ENCODE data around the gene ZBTB17.

Gene ZBTB17

DNA sequence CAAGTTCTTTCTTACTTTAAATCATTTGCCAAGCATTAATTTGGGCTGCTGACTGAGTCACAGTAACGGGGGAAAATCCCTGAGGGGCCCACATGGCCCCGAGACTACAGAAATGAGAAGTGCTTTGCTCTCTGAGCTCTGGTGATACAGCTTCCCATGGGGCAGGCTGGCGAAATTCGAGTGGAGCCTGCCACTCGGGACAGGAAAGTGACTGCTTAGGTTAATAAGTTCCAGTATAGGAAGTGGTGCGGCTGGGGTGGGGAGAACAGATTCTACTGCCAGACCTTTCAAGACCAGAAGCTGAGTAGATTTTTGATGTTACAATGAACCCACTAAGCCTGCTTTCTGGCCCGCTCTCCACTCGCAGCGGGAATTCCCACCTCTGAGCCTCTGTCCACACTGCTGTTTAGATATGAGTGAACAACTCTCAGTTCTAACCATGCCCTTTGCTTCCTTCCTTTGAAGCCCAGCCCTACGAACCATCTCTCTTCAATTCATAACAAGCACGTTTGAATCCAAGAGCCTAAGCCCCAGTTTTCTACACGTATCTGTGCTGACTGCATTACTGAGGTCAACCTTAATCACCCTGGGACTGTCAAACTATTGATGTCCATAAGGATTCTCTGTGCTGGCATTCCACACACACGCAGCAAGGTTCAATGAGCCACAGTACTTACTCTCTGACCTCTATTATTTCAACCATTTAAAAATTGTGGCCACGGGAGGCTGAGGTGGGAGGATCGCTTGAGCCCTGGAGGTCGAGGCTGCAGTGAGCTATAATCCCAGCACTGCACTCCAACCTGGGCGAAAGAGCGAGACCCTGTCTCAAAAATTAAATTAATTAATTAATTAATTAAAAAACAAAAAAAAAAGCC is 9.6 kb downstream of the ZBTB17 start:
- peaks cover 65% of the 10 kb centered on the region for H3K36me3 Mint-ChIP-seq (ENCODE audit: low read depth)

GRCh38 chr1:15965228-15965767 is 10.6 kb downstream of the ZBTB17 start:
- TF ChIP-seq CTCF (IDR thresholded peaks at IDR 0.05) = no peak
- Mint-ChIP-seq H3K9me3 (peaks cover 20% of the 10 kb centered on the region), H3K36me3 (ENCODE audit: low read depth) (peaks cover 55% of the 10 kb centered on the region), H3K4me1 (peaks cover 32% of the 10 kb centered on the region), H3K27ac (peak overlapping the region; percentile 9), H3K27me3 (ENCODE audit: low read depth, poor library complexity) (peaks cover 13% of the 10 kb centered on the region), H3K4me3 (no peak overlapping the region)
- no peak for DNase-seq

More for the DNA sequence above, 9.6 kb downstream of the ZBTB17 start:
- DNase-seq = no peak
- Mint-ChIP-seq H3K27me3 (ENCODE audit: low read depth, poor library complexity) (peaks cover 13% of the 10 kb centered on the region), H3K9me3 (peaks cover 28% of the 10 kb centered on the region), H3K4me3 (no peak overlapping the region), H3K4me1 (peaks cover 23% of the 10 kb centered on the region), H3K27ac (no peak overlapping the region)
- no peak for TF ChIP-seq CTCF (IDR thresholded peaks at IDR 0.05)

DNA sequence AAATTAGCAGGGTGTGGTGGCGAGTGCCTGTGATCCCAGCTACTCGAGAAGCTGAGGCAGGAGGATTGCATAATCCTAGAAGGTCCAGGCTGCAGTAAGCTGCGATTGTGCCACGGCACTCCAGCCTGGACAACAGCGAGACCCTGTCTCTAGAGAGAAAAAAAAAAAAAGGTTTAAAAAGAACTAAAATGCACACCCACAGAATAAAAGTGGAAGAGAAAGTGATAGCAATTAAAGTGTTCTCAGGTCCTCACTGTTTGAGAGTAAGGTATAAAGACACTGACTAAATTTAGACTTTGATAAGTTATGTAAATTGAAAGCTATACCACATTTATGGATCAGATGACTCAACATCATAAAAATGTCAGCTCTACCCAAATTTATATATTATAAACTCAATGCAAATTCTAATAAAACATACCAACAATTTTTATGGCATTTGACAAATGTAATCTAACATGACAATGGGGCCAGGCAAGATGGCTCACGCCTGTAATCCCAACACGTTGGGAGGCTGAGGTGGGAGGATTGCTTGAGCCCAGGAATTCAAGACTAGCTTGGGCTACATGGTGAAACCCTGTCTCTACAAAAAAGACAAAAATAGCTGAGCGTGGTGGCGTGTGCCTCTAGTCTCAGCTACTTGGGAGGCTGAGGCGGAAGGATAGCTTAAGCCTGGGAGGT is 11.8 kb downstream of the ZBTB17 start:
- no peak for TF ChIP-seq CTCF (IDR thresholded peaks at IDR 0.05)
- Mint-ChIP-seq H3K9me3 (peaks cover 10% of the 10 kb centered on the region), H3K27ac (no peak overlapping the region), H3K4me3 (no peak overlapping the region), H3K27me3 (ENCODE audit: low read depth, poor library complexity) (peaks cover 8% of the 10 kb centered on the region), H3K4me1 (peaks cover 40% of the 10 kb centered on the region), H3K36me3 (ENCODE audit: low read depth) (peaks cover 44% of the 10 kb centered on the region)
- no peak for DNase-seq

GRCh38 chr1:15963363-15963967 is 12.4 kb downstream of the ZBTB17 start:
- no peak for DNase-seq
- H3K9me3 Mint-ChIP-seq = peaks cover 9% of the 10 kb centered on the region
- no peak for TF ChIP-seq CTCF (IDR thresholded peaks at IDR 0.05)
- no peak overlapping the region for H3K4me3 Mint-ChIP-seq
- peaks cover 8% of the 10 kb centered on the region for H3K27me3 Mint-ChIP-seq (ENCODE audit: low read depth, poor library complexity)
- no peak overlapping the region for H3K27ac Mint-ChIP-seq
- peaks cover 38% of the 10 kb centered on the region for H3K36me3 Mint-ChIP-seq (ENCODE audit: low read depth)
- H3K4me1 Mint-ChIP-seq = peaks cover 46% of the 10 kb centered on the region

DNA sequence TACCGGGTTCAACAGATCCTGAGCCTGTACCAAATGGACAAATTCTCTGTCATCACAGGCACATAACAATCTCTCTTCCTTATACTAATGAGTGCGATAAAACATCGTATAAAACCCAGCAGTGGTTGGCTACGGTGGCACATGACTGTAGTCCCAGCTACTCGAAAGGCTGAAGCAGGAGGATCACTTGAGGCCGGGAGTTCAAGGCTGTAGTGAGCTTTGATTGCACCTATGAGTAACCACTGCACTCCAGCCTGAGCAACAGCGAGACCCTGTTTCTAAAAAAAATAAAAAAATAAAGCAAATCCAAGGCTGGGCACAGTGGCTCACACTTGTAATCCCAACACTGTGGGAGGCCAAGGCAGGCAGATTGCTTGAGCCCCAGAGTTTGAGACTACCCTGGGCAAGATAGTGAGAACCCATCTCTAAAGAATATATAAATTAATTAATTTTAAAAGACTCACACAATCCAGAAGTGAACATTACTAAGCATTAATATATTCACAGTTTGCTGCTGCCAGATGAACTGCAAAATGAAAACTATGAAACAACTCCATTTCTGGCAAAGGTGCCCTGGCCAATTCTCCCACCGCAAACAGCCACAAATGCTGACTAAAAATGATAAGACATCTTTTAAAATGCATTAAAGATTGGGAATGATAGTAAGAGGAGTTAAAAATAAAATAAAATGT is 13.1 kb downstream of the ZBTB17 start:
- H3K27ac Mint-ChIP-seq = no peak overlapping the region
- peaks cover 53% of the 10 kb centered on the region for H3K4me1 Mint-ChIP-seq
- TF ChIP-seq CTCF (IDR thresholded peaks at IDR 0.05) = no peak

More for the DNA sequence above, 13.1 kb downstream of the ZBTB17 start:
- H3K9me3 Mint-ChIP-seq = peaks cover 2% of the 10 kb centered on the region
- DNase-seq = no peak
- H3K27me3 Mint-ChIP-seq (ENCODE audit: low read depth, poor library complexity) = peaks cover 4% of the 10 kb centered on the region
- H3K4me3 Mint-ChIP-seq = no peak overlapping the region
- peaks cover 32% of the 10 kb centered on the region for H3K36me3 Mint-ChIP-seq (ENCODE audit: low read depth)

Data from nephron progenitor cell (in vitro differentiated cells).